ENCODE measurements around the gene INTS4.
"Not testable (repeated sequence)": the region's sequence is repeated elsewhere in the genome, so short reads cannot be mapped to it uniquely, and the experiment has no call there.

The INTS4 gene

GRCh38 chr11:78022397-78023396 is 28.2 kb upstream of the INTS4 start, which contains the start of gene KCTD14:
TSS of gene KCTD14 (minus strand) at chr11:78023276. CDS start at chr11:78023249, 27 bp downstream.
- DNase-seq (ENCODE audit: low read depth in 2 of 2): no peak

DNA sequence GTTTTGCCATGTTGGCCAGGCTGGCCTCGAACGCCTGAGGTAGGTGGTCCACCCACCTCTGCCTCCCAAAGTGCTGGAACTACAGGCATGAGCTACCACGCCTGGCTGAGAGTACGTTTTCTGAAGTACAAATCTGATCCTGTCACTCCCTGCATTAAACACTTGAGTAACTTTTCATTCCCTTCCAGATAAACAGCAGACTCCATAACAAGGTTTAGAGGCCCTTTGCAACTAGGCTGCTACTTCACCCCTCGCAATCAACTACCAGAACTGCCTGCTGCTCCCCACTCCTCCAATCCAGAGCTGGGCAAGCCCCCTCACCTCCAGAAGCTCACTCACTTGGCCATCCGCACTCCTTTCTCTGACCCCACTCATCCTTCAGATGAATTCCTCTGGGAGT is 27.1 kb upstream of the INTS4 start:
- DNase-seq (ENCODE audit: low read depth in 2 of 2): no peak

GRCh38 chr11:78020246-78020645 is 25.8 kb upstream of the INTS4 start:
- DNase-seq (ENCODE audit: low read depth in 2 of 2): no peak

DNA sequence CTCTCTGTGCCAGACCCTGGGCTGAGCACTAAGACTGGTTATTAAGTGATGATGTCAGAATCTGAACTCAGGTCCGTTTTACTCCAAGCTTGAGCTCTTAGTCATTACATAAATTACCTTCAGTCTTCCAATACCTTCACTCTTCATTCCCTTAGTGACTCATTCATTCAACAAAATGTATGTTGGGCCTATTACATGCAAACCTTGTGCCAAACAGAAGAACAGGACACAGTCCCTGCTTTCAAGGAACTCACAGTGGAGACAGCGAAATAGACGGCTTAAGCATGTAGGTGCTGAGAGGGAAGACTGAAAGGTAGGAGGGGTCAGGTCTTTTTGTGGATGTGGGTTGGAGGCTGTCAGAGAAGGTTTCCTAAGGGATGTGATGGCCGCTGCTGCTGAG is 25.3 kb upstream of the INTS4 start:
- no peak for DNase-seq (ENCODE audit: low read depth in 2 of 2)

DNA sequence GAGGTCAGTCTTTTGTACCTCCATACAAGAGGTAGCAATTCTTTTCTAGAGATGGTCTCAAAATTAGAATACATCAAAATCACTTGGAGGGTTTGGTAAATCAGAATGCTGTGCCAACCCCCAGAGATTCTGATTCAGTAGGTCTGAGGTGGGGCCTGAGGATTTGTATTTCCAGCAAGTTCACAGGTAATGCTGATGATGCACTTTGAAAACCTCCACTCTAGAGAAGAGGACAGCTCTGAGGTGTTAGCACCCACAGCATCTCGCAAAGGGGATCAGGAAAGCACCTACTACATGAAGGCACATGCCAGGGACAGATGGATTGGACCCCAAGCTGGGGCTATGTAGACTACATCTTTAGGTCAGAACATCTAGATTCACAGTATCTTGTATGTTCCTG is 21.4 kb upstream of the INTS4 start:
- DNase-seq (ENCODE audit: low read depth in 2 of 2): no peak

DNA sequence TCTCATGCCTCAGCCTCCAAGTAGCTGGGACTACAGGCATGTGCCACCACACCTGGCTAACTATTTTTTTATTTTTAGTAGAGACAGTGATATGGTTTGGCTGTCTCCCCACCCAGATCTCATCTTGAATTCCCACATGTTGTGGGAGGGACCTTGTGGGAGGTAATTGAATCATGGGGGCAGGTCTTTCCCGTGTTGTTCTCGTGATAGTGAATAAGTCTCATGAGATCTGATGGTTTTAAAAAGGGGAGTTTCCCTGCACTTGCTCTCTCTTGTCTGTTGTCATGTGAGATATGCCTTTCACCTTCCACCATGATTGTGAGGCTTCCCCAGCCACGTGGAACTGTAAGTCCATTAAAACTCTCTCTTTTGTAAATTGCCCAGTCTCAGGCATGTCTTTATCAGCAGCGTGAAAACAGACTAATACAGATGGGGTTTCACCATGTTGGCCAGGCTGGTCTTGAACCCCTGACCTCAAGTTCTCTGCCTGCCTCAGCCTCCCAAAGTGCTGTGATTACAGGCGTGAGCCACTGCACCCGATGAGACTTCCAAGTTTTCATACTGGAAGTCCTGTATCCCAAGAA is 20.6 kb upstream of the INTS4 start:
- not testable (repeated sequence) for DNase-seq (ENCODE audit: low read depth in 2 of 2)

DNA sequence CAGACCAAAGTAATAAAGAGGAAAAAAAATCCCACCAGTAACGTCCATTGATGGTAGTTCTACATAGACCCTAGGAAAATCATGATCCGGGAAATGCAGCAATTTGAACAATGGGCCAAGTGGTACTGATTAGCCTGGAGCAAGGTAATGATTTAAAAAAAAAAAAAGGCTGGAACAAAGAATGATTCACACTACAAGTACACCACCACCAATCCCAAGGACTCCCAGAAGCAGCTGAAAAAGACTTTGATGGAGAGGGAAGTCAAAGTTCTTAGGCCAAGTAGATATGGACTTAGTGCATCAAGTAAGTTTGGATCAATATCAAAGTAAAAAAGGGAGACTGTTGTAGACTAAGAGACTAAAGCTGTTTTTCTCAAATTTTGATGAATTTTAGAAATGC is 16.8 kb upstream of the INTS4 start:
- no peak for DNase-seq (ENCODE audit: low read depth in 2 of 2)

DNA sequence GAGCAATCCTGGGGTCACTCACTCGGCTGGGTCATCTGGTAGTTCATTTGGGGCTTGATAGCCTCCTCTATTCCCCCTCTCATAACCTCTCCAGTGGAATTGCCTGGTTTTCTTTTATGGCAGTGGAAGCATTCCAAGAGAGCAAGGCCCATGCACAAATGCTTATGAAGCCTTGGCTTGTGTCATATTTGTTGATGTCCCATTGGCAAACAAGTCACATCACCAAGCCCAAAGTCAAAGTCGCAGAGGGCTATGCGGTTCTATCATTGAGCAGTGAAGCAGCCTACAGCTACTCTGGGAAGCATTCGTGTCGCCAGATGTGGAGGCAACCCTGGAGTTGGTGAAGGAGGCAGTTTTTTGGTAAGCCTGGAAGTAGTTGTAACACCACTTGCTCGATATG is 16.3 kb upstream of the INTS4 start:
- no peak for DNase-seq (ENCODE audit: low read depth in 2 of 2)

DNA sequence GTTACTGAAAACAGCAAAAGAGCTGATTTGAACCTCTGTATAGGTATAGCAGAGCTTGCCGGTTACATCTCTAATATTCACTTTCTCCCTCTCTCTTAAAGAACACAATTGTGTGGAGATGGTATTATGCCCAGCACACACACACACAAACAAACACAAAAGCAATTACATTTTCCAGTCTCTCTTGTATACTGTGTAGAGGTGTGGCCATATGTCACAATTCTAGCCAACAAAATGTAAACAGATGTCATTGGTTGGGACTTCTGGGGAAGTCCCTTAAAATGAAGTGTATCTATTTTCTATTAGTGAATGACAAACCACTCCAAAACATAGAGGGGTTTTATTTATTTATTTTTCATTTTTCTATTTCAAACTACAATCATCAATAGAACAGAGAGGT is 15.8 kb upstream of the INTS4 start:
- no peak for DNase-seq (ENCODE audit: low read depth in 2 of 2)

- no peak for DNase-seq (ENCODE audit: low read depth in 2 of 2)
These were observed 14.6 kb upstream of the INTS4 start for GRCh38 chr11:78009062-78009461.

DNA sequence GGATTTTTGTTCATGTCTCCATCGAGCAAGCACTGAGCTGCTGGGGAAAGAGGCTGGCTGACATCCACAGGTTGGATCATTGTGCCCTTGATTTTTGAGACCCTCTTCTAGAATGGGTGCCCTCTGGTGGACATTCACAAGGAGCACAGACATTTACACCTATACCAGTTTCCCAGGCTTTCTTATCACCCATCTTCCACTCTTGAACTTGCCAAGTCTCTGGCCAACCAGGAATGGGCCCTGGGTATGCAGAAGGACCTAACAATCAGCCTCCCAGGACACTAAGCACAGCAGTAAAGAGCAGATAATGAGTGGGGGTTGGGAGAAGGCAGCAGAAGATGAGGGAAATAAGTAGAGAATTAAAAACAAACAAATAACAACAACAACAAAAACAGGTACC is 5.7 kb upstream of the INTS4 start:
- peak in 1 of 2 donors; percentile 36 for DNase-seq (ENCODE audit: low read depth in 2 of 2)

- DNase-seq (ENCODE audit: low read depth in 2 of 2): no peak
These were observed 5.1 kb upstream of the INTS4 start for GRCh38 chr11:77999446-78000030.

GRCh38 chr11:77993902-77994301 is 566 bp downstream of the INTS4 start:
- no peak for DNase-seq (ENCODE audit: low read depth in 2 of 2)

- no peak for DNase-seq (ENCODE audit: low read depth in 2 of 2)
These were observed 3.5 kb downstream of the INTS4 start for GRCh38 chr11:77990981-77991380.

DNA sequence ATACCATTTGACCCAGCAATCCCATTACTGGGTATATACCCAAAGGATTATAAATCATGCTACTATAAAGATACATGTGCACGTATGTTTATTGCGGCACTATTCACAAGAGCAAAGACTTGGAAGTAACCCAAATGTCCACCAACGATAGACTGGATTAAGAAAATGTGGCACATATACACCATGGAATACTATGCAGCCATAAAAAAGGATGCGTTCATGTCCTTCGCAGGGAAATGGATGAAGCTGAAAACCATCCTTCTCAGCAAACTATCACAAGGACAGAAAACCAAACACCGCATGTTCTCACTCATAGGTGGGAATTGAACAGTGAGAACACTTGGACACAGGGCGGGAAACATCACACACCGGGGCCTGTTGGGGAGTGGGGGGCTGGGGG is 8.0 kb downstream of the INTS4 start:
- DNase-seq (ENCODE audit: low read depth in 2 of 2): not testable (repeated sequence)

DNA sequence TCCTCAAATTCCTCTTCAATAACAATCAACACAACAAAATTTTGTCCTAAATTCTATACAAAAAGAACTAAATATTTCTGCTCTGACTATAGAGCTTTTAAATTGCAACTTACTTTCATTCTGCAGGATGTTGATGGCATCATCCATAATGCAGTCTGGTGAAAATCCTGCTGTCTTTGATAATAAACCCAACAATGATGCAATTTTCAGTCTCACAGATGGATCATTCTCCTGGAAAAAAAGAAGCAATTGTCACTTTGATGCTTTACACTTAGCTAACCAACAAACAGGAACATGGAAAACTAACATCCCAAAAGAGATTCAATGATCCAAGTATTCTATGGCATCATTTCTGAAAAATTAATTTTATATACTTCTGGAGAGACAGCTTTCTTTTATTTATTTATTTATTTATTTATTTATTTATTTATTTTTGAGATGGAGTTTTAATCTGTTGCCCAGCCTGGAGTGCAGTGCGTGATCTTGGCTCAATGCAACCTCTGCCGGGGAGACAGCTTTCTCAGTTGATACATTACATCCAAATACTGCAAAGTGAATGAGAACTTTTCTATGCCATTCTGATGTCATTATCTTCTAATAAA is 13.0 kb downstream of the INTS4 start:
- DNase-seq (ENCODE audit: low read depth in 2 of 2): no peak

DNA sequence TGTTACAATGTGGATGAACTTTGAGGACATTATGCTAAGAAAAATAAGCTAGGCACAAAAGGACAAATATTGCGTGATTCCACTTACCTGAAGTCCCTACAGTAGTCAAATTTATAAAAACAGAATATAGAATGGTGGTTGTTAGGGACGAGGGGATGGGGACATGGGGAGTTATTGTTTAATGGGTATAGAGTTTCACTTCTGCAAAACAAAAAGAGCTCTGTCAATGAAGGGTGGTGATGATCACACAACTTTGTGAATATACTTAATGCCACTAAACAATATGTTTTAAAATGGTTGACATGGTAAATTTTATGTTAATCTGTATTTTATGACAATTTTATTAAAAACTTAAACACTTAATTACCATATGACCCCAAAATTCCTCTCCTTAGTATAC is 26.1 kb downstream of the INTS4 start:
- no peak for DNase-seq (ENCODE audit: low read depth in 2 of 2)

DNA sequence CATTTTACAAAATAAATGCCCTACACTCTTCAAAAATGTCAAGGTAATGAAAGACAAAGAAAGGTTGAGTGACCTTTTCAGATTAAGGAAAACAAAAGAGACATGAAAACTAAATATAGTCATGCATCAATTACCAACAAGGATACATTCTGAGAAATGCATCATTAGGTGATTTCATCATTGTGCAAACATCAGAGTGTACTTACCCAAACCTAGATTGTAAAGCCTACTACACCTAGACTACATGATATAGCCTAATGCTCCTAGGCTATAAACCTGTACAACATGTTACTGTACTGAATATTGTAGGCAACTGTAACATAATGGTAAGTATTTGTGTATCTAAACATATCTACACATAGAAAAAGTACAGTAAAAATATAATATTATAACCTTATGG is 26.7 kb downstream of the INTS4 start:
- DNase-seq (ENCODE audit: low read depth in 2 of 2): no peak

GRCh38 chr11:77967121-77967520 is 27.3 kb downstream of the INTS4 start:
- no peak for DNase-seq (ENCODE audit: low read depth in 2 of 2)

- no peak for DNase-seq (ENCODE audit: low read depth in 2 of 2)
These were observed 28.1 kb downstream of the INTS4 start for GRCh38 chr11:77966338-77966737.

DNA sequence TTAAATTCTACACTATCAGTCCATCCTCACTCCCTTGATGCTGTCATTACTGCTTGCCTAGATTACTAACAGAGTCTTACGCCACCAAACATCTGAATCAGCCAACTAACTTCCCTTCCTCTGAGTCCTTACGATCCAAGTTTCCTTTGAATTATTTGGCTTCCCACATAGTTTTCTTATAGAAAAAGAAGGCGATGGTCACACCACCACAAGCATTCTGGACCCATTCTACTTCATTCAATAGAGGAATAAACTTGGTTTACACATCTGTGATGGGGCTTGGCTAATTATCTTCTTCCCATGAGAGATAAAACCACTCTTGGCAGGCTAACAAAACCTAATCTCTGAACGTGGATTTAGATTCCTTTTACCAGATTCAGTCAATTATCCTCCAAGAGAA is 35.0 kb downstream of the INTS4 start:
- DNase-seq (ENCODE audit: low read depth in 2 of 2): no peak

GRCh38 chr11:77958583-77959177 is 35.8 kb downstream of the INTS4 start:
- not testable (repeated sequence) for DNase-seq (ENCODE audit: low read depth in 2 of 2)

Measured in stimulated activated CD4-positive, alpha-beta T cell treated with anti-CD3 and anti-CD28 coated beads, Interleukin-1b, Interleukin-23, amount 100 ng/mL, for 4 hours (primary cell).